ENCODE measurements around the gene ZNF384. TPM values are rescaled to one million over a fixed set of nuclear protein-coding genes. Genes with fewer than 3 reads are reported as not detected.
A peak's percentile ranks its signal among the peaks of the same experiment; 100 is the strongest.

The ZNF384 gene
- total RNA-seq, 1 experiment from 2014 or later, result 88.0 TPM

- no peak overlapping the region for H3K56ac ChIP-seq (ENCODE audit: insufficient read length, low read depth, low read length)
- H2BK12ac ChIP-seq (ENCODE audit: insufficient read length, low read depth, low read length), result no peak overlapping the region
- peak overlapping the region; percentile 27 for H3K14ac ChIP-seq (ENCODE audit: insufficient read depth, low read length)
- peaks cover 21% of the 10 kb centered on the region; the same call in 1 of the 2 replicates for H3K79me2 ChIP-seq (ENCODE audit: insufficient read depth, low read length)
- no peak overlapping the region for H4K91ac ChIP-seq (ENCODE audit: insufficient read length, low read depth, low read length)
- no peak for TF ChIP-seq CTCF (conservative IDR thresholded peaks at IDR 0.05)
- peaks cover 3 to 14% (median 13%) of the 10 kb centered on the region in 3 experiments; a peak in 4 of 7 replicates for H3K36me3 Mint-ChIP-seq (ENCODE audit: insufficient read depth in 1 of 3, low read depth in 3 of 3)
- H3K4me2 ChIP-seq (ENCODE audit: insufficient read depth, insufficient read length, low read length), result peak overlapping the region; percentile 61
- H2BK5ac ChIP-seq (ENCODE audit: insufficient read length, low read length), result no peak overlapping the region
- no peaks in the 10 kb centered on the region for H3K9me3 ChIP-seq (ENCODE audit: control insufficient read depth, low read depth, low read length)
- no peak for DNase-seq
- H2BK15ac ChIP-seq (ENCODE audit: low read depth, low read length), result no peak overlapping the region
- no peak overlapping the region for H3K18ac ChIP-seq (ENCODE audit: insufficient read length, low read depth, low read length)
- H4K8ac ChIP-seq (replicated peaks; ENCODE audit: insufficient read length, low read depth, low read length), result no peak overlapping the region
- H3K27ac Mint-ChIP-seq, result peak overlapping the region; percentile 96 to 98 (median 97); a peak in 6 of 7 replicates
- no peak overlapping the region for H3K27ac ChIP-seq (ENCODE audit: insufficient read length, low read depth, low read length)
- H3K23me2 ChIP-seq (ENCODE audit: insufficient read length, low read depth, low read length, poor library complexity, severe bottlenecking), result peaks cover 8% of the 10 kb centered on the region
- no peak overlapping the region for H2AK5ac ChIP-seq (ENCODE audit: insufficient read length, low read length)
- H3K4ac ChIP-seq (ENCODE audit: low read depth, low read length), result no peak overlapping the region
- H3T11ph ChIP-seq (ENCODE audit: low read length), result no peak overlapping the region
- H4K5ac ChIP-seq (ENCODE audit: insufficient read length, low read depth, low read length), result no peak overlapping the region
- H2AFZ ChIP-seq (ENCODE audit: low read length), result no peak overlapping the region
- no peaks in the 10 kb centered on the region for H3K4me1 ChIP-seq (ENCODE audit: insufficient read depth, low read length)
- no peak overlapping the region for H2BK120ac ChIP-seq (ENCODE audit: low read depth, low read length, poor library complexity, severe bottlenecking)
- H3K23ac ChIP-seq (ENCODE audit: insufficient read length, low read depth, low read length), result no peak overlapping the region
- H3K27me3 Mint-ChIP-seq (ENCODE audit: low read depth), result peaks cover 3% of the 10 kb centered on the region
- no CpG with 5 or more reads among the region's 13 CpGs for WGBS (ENCODE audit: extremely low coverage, insufficient read length, low lambda C conversion rate)
- H3K79me1 ChIP-seq (ENCODE audit: insufficient read depth, low read depth, low read length, poor library complexity, severe bottlenecking), result peaks cover 3% of the 10 kb centered on the region
- H2BK20ac ChIP-seq (ENCODE audit: low read depth, low read length, poor library complexity, severe bottlenecking), result no peak overlapping the region
- H3K27me3 ChIP-seq (ENCODE audit: insufficient read depth, low read length), result no peaks in the 10 kb centered on the region
- no peaks in the 10 kb centered on the region for H3K9me3 Mint-ChIP-seq
- H3K4me3 Mint-ChIP-seq, result peak overlapping the region; percentile 94 to 97
- H3K9ac ChIP-seq (ENCODE audit: extremely low read depth, insufficient read length, low read length), result peak overlapping the region; percentile 70
- H4K20me1 ChIP-seq (ENCODE audit: control insufficient read depth, insufficient read depth, insufficient read length), result no peaks in the 10 kb centered on the region
- H3K4me1 Mint-ChIP-seq, result peaks cover 14 to 27% of the 10 kb centered on the region in 2 experiments
These were observed 604 bp downstream of the ZNF384 start for GRCh38 chr12:6688543-6688998.

Data from H9 (cell line).